HG02678 (cell line): ENCODE results near the gene CSTA.
"Not testable (repeated sequence)": the region's sequence is repeated elsewhere in the genome, so short reads cannot be mapped to it uniquely, and the experiment has no call there.

Source experiments
- ATAC-seq: cut with Tn5 transposase; IDR thresholded peaks from one replicate; pipeline ENCODE4 v1.9.1; 2021; ENCODE audit warnings: mild to moderate bottlenecking, moderate library complexity; ENCODE audit not compliant: unreplicated experiment

Gene CSTA

GRCh38 chr3:122318620-122319019 is 6.4 kb upstream of the CSTA start:
- ATAC-seq, result no peak

GRCh38 chr3:122322095-122323075 is 2.7 kb upstream of the CSTA start:
- peak; percentile 66 for ATAC-seq

DNA sequence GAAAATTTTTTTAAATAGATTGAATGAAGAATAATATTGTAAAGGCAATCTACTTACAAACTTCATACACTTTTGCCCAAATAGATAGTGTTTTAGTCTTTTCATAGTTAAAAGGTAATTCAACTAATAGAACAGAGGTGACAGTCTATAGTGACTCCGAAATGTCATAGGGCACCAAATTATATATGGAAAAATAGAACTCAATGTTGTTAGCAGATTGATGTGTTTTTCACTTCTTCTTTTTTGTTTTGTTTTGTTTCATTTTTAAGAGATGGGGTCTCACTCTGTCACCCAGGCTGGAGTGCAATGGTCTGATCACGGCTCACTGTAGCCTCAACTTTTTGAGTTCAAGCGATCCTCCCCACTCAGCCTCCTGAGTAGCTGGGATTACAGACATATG is 721 bp downstream of the CSTA start:
- no peak for ATAC-seq

GRCh38 chr3:122331886-122332285 is 6.8 kb downstream of the CSTA start:
- no peak for ATAC-seq

- no peak for ATAC-seq
Measured at GRCh38 chr3:122332551-122332950, 7.5 kb downstream of the CSTA start.

DNA sequence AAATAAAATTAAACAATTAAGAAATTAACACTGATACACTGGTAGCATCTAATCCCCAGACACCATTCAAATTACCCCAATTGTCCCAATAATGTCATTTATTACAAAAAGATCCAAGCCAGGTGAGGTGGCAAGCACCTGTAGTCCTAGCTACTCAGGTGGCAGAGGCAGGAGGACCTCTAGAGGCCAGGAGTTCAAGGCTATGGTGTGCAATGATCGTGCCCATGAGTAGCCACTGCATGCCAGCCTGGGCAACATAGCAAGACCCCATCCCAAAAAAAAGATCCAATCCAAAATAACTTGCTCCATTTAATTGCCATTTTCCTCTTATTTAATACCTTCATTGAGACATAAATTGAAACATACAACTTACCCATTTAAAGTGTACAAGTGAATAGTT is 17.8 kb downstream of the CSTA start:
- no peak for ATAC-seq

DNA sequence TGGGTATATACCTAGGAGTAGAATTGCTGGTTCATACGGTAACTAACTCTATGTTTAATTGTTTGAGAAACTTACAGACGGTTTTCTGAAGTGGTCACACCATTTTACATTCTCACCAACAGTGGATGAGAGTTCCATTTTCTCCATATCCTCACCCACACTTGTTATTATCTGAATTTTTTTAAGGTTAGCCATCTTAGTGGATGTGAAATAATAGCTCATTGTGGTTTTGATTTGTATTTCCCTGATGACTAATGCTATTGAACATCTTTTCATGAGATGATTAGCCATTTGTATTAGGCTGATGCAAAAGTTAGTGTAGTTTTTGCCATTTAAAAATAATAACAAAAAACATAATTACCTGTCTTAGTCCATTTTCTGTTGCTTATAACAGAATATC is 18.6 kb downstream of the CSTA start:
- ATAC-seq, result no peak

- ATAC-seq, result no peak
Measured at GRCh38 chr3:122349171-122349570, 24.1 kb downstream of the CSTA start.

DNA sequence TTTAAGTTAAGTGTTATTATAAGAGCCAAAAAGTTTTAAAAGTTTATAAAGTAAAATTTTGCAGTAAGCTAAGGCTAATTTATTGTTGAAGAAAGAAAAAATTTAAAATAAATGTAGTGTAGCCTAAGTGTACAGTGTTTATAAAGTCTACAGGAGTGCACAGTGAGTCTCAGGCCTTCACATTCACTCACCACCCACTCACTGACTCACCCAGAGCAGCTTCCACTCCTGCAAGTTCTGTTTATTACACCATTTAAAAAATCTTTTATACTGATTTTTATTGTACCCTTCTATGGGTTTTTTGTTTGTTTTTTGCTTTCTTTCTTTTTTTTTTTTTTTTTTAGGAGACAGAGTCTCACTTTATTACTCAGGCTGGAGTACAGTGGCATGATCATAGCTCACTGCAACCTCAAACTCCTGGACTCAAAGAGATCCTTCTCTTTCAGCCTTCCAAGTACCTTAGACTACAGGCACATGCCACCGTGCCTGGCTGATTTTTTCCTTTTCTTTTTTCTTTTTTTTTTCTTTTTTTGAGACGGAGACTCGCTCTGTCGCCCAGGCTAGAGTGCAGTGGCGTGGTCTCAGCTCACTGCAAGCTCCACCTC is 25.9 kb downstream of the CSTA start:
- no peak for ATAC-seq

- ATAC-seq, result no peak
Measured at GRCh38 chr3:122351612-122352011, 26.6 kb downstream of the CSTA start.

GRCh38 chr3:122353215-122353614 is 28.2 kb downstream of the CSTA start:
- no peak for ATAC-seq

GRCh38 chr3:122353893-122354401 is 28.9 kb downstream of the CSTA start:
- no peak for ATAC-seq

GRCh38 chr3:122355612-122356011 is 30.6 kb downstream of the CSTA start:
- no peak for ATAC-seq

DNA sequence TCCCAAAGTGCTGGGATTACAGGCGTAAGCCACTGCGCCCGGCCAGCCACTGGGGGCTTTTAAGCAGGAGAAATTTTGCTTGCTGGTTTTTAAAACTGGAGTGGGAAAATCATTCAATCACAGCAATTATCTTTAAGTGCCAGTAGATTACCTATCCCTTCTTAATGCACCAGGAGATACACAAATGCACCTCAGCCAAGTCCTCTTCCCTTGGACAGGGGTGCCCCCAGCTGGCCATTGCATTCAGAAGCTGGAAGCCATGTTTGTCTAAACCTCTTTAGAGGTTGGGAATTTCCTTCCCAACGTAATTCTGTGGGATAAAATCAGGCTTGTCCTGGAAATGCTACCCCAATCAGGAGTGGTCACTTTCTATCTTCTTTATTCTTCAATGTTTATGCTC is 31.4 kb downstream of the CSTA start:
- no peak for ATAC-seq

DNA sequence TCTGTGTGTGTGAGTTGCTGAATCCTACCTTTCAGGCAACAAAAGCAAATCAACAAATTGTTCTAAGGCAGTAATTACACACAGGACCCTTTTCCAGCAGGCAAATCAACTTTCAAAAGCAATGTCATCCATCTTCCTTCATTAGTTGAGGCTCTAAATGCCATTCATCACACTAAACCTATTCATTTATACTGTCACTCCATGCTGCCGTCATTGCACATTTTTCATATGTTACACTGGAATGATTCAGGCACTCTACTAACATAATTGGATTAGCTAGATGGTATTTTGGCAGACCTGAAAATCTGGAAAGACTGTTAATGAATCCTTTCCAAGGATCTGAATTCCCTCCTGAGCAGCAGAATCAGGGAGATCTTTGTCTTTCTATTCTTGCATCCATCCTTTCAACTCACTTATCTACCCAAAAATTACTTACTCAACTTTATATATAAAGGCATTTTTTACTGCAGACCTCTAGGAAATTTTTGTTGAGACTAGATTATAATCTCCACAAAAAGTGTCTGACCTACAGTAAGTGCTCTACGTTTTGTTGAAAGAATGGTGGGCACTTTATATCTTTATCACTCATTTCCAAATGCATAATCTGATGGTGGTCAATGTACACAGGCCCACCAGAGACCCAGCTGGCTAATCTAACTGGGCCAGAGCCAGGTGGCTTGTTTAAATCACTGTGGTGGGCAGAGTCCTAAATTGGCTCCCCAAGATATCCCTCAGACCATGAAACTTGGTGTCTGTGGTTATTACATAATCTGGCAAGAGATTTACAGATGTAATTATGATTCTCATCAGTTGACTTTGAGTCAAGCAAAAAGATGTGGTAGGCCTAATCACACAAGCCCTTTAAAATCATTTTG is 33.0 kb downstream of the CSTA start:
- ATAC-seq, result no peak

DNA sequence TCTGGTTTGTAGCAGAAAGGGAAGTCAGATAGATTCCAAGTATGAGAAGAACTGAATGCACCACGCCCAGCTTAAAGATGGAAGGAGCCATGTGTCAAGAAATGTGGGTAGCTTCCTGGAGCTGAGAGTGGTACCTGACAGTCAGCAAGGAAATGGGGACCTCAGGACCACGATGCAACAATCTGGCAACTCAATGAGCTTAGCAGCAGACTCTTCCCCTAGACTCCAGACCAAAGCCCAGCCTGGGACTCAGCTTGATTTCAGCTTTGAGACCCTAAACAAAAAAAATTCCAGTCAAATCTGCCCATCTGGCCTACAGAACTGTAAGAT is 33.6 kb downstream of the CSTA start:
- ATAC-seq, result no peak

GRCh38 chr3:122362026-122362425 is 37.0 kb downstream of the CSTA start:
- ATAC-seq, result no peak

DNA sequence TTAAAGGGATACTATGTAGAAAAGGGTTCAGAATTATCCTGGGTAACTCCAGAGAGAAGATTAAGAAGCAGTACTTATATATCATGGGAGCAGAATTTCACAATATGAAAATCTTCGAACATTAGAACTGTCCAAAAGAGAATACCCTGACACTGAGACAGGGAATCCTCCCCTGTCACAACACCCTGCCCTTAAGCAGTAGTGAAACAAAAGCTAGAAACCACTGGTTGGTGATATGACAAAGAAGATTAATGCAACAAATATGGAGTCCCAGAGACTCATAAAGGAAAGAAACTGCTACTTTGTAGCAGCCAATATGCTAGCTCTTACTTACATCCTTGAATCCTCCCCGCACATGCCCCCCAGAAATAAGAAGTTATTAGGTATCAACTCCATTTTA is 39.4 kb downstream of the CSTA start:
- ATAC-seq, result no peak

- no peak for ATAC-seq
Measured at GRCh38 chr3:122365073-122365472, 40.0 kb downstream of the CSTA start.

- not testable (repeated sequence) for ATAC-seq
Measured at GRCh38 chr3:122365582-122366378, 40.7 kb downstream of the CSTA start.

GRCh38 chr3:122366379-122366749 is 41.3 kb downstream of the CSTA start:
- no peak for ATAC-seq
